CD14-positive monocyte (primary cell): ENCODE results near the gene MED31. TPM values are rescaled to one million over a fixed set of nuclear protein-coding genes. Genes with fewer than 3 reads are reported as not detected.

Experiments
- DNase-seq, 3 donors: peaks; one replicate each; pipeline ENCODE4 v3.0.0-alpha.2; 2011 to 2022
- H2AFZ ChIP-seq: 2 replicates; pipeline ENCODE4 v1.6.0; 2012; ENCODE audit warnings: mild to moderate bottlenecking, low read depth, low read length, inconsistent platforms; ENCODE audit not compliant: insufficient read depth, poor library complexity, severe bottlenecking
- H3K27ac ChIP-seq, 2 donors: 1 replicate in 1 of 2; 2 replicates in 1 of 2; pipeline ENCODE4 v1.5.1; 2012 to 2013; ENCODE audit warnings: low read length in 2 of 2, control low read depth in 1 of 2, inconsistent platforms in 1 of 2, low read depth in 1 of 2, mild to moderate bottlenecking in 1 of 2
- H3K27me3 ChIP-seq, 2 donors: one replicate each; pipeline versions ENCODE4 v1.6.0 to v1.6.1; 2011 to 2013; ENCODE audit warnings: low read length in 2 of 2; ENCODE audit not compliant: control insufficient read depth in 2 of 2, insufficient read depth in 2 of 2
- H3K36me3 ChIP-seq, 2 donors: replicated peaks in 1 of 2; 1 replicate in 1 of 2; 2 replicates in 1 of 2; pipeline versions ENCODE4 v1.5.1 to v1.6.1; 2012 to 2013; ENCODE audit warnings: low read length in 2 of 2, control low read depth in 1 of 2, inconsistent platforms in 1 of 2, mild to moderate bottlenecking in 1 of 2; ENCODE audit not compliant: insufficient read depth in 2 of 2, control insufficient read depth in 1 of 2
- H3K4me1 ChIP-seq, 2 donors: 1 replicate in 1 of 2; 2 replicates in 1 of 2; pipeline versions ENCODE4 v1.5.1 to v1.6.1; 2012 to 2013; ENCODE audit warnings: low read length in 2 of 2, control low read depth in 1 of 2, inconsistent platforms in 1 of 2, mild to moderate bottlenecking in 1 of 2, moderate library complexity in 1 of 2; ENCODE audit not compliant: insufficient read depth in 2 of 2, control insufficient read depth in 1 of 2
- H3K4me2 ChIP-seq: replicated peaks from 2 replicates; pipeline ENCODE3; 2012; ENCODE audit warnings: low read length, moderate library complexity, mild to moderate bottlenecking; ENCODE audit not compliant: poor library complexity, severe bottlenecking; ENCODE audit errors: extremely low read depth
- H3K4me3 ChIP-seq, 3 experiments: fragments of 200-600 bp in 1 of 3; sonication (generic) in 1 of 3; replicated peaks in 1 of 3; 1 replicate in 2 of 3; 2 replicates in 1 of 3; pipeline ENCODE4 v1.5.1; 2011 to 2013; ENCODE audit warnings: low read length in 3 of 3, mild to moderate bottlenecking in 3 of 3, control low read depth in 2 of 3, low read depth in 2 of 3, inconsistent platforms in 1 of 3, moderate library complexity in 1 of 3
- H3K79me2 ChIP-seq: 2 replicates; pipeline ENCODE4 v1.6.0; 2012; ENCODE audit warnings: mild to moderate bottlenecking, control low read depth, inconsistent platforms, low read length, moderate library complexity; ENCODE audit not compliant: insufficient read depth
- H3K9ac ChIP-seq: 2 replicates; pipeline ENCODE4 v1.6.0; 2017; ENCODE audit warnings: low read length, mild to moderate bottlenecking; ENCODE audit not compliant: insufficient read depth, poor library complexity, severe bottlenecking
- H3K9me3 ChIP-seq, 2 donors: replicated peaks in 1 of 2; 1 replicate in 1 of 2; 2 replicates in 1 of 2; pipeline versions ENCODE4 v1.5.1 to v1.6.1; 2012 to 2013; ENCODE audit warnings: low read length in 2 of 2, control low read depth in 1 of 2; ENCODE audit not compliant: control insufficient read depth in 1 of 2, insufficient read depth in 1 of 2
- H4K20me1 ChIP-seq: 2 replicates; pipeline ENCODE4 v1.6.0; 2012; ENCODE audit warnings: mild to moderate bottlenecking, low read length, control low read depth, moderate library complexity; ENCODE audit not compliant: insufficient read depth
- H3K27ac Mint-ChIP-seq, 7 donors: one replicate each; pipeline ENCODE4 v1.8.0; 2020; ENCODE audit warnings: mild to moderate bottlenecking in 7 of 7, mixed read lengths in 7 of 7, moderate library complexity in 6 of 7, inconsistent platforms in 2 of 7
- H3K27me3 Mint-ChIP-seq, 3 donors: one replicate each; pipeline ENCODE4 v1.8.0; 2021 to 2022; ENCODE audit warnings: low read depth in 3 of 3, mild to moderate bottlenecking in 3 of 3, mixed read lengths in 3 of 3, moderate library complexity in 3 of 3, inconsistent platforms in 1 of 3
- H3K36me3 Mint-ChIP-seq, 2 donors: one replicate each; pipeline ENCODE4 v1.8.0; 2020; ENCODE audit warnings: mixed read lengths in 2 of 2, inconsistent platforms in 1 of 2, mild to moderate bottlenecking in 1 of 2
- H3K4me1 Mint-ChIP-seq: one replicate; pipeline ENCODE4 v1.8.0; 2020; ENCODE audit warnings: mild to moderate bottlenecking, mixed read lengths
- H3K4me3 Mint-ChIP-seq, 2 donors: one replicate each; pipeline ENCODE4 v1.8.0; 2020; ENCODE audit warnings: mild to moderate bottlenecking in 2 of 2, mixed read lengths in 2 of 2, moderate library complexity in 1 of 2
- H3K9me3 Mint-ChIP-seq, 7 donors: one replicate each; pipeline ENCODE4 v1.8.0; 2020 to 2022; ENCODE audit warnings: mixed read lengths in 7 of 7, mild to moderate bottlenecking in 6 of 7, moderate library complexity in 6 of 7, inconsistent platforms in 2 of 7
- CTCF ChIP-seq: fragments of 200-600 bp; IDR thresholded peaks from one replicate; pipeline ENCODE4 v1.8.0; 2022; ENCODE audit warnings: antibody characterized with exemption, mild to moderate bottlenecking
- WGBS: methylation state at CpG from one replicate; pipeline ENCODE4 v1.1.5; 2013; ENCODE audit warnings: missing lambda C conversion rate; ENCODE audit not compliant: insufficient coverage; 5-methylcytosine and 5-hydroxymethylcytosine counted together
- intact Hi-C, 2 donors: fragments of 100-400 bp; cut with micrococcal nuclease; formaldehyde crosslinking; loops; one replicate each; pipeline versions ENCODE4 v1.15.0 to v1.15.1; 2023
- polyA plus RNA-seq, 3 donors: library from polyadenylated mRNA; depleted of rRNA in 1 of 3; unstranded in 2 of 3; stranded (reverse) in 1 of 3; fragments of 300-500 nt in 2 of 3; fragments of >200 nt in 1 of 3; fragmentation: Illumina TruSeq in 2 of 3; gene quantifications; 1 replicate in 2 of 3; 2 replicates in 1 of 3; pipeline ENCODE4 v1.2.3, GENCODE V29; 2012 to 2021

MED31 gene
- polyA plus RNA-seq, 3 donors, result 6.8 to 38.2 (median 33.6) TPM

- H3K27me3 ChIP-seq, result peaks cover 0 to 7% of the 10 kb centered on the region in 2 donors
- no peaks in the 10 kb centered on the region for H3K36me3 ChIP-seq
- no peak overlapping the region for H3K4me2 ChIP-seq
- no peak overlapping the region for H2AFZ ChIP-seq
- Mint-ChIP-seq H3K9me3 (no peaks in the 10 kb centered on the region), H3K4me1 (peaks cover 3% of the 10 kb centered on the region), H3K36me3 (no peaks in the 10 kb centered on the region), H3K4me3 (no peak overlapping the region), H3K27ac (no peak overlapping the region), H3K27me3 (peaks cover 15 to 26% (median 25%) of the 10 kb centered on the region in 3 donors)
- H3K9ac ChIP-seq, result no peak overlapping the region
- no peak for TF ChIP-seq CTCF
- no peaks in the 10 kb centered on the region for H3K79me2 ChIP-seq
- WGBS, result 100% methylated on average over 5 of the region's 5 CpGs
- no peaks in the 10 kb centered on the region for H4K20me1 ChIP-seq
- intact Hi-C loops, result no loop called here
- DNase-seq, result no peak
- H3K27ac ChIP-seq, result no peak overlapping the region
- H3K4me3 ChIP-seq, result no peak overlapping the region
- no peaks in the 10 kb centered on the region for H3K9me3 ChIP-seq
- no peaks in the 10 kb centered on the region for H3K4me1 ChIP-seq
Observed at GRCh38 chr17:6696906-6697305, 45.5 kb upstream of the MED31 start.

- WGBS, result 91% methylated on average over 12 of the region's 13 CpGs
- Mint-ChIP-seq H3K4me3 (no peak overlapping the region), H3K27ac (no peak overlapping the region), H3K4me1 (no peaks in the 10 kb centered on the region), H3K9me3 (no peaks in the 10 kb centered on the region), H3K36me3 (no peaks in the 10 kb centered on the region), H3K27me3 (peaks cover 20 to 28% (median 25%) of the 10 kb centered on the region in 3 donors)
- Histone ChIP-seq H3K4me2 (no peak overlapping the region), H3K27me3 (peaks cover 0 to 7% of the 10 kb centered on the region in 2 donors), H3K4me1 (no peaks in the 10 kb centered on the region), H3K27ac (no peak overlapping the region), H3K4me3 (no peak overlapping the region), H3K9ac (no peak overlapping the region), H2AFZ (no peak overlapping the region), H3K9me3 (no peaks in the 10 kb centered on the region), H4K20me1 (no peaks in the 10 kb centered on the region), H3K36me3 (no peaks in the 10 kb centered on the region), H3K79me2 (no peaks in the 10 kb centered on the region)
- TF ChIP-seq CTCF, result no peak
- intact Hi-C loops, result no loop called here
- DNase-seq, result no peak
Observed at GRCh38 chr17:6695565-6695964, 44.2 kb upstream of the MED31 start.
